ENCODE results near the gene KHDC4. TPM values are rescaled to one million over a fixed set of nuclear protein-coding genes. Genes with fewer than 3 reads are reported as not detected.

Gene KHDC4
- total and polyA plus RNA-seq, 2 of the 4 experiments (the other 2 are of a cell fraction): 28.0 to 29.9 TPM

GRCh38 chr1:155938220-155938627 lies 4.0 kb upstream of the KHDC4 start:
- H3K27me3 ChIP-seq (ENCODE audit: control insufficient read depth, insufficient read depth, low read length): no peaks in the 10 kb centered on the region
- no peak overlapping the region for H3K4me3 ChIP-seq (ENCODE audit: insufficient read depth, low read depth, low read length)
- H3K9ac ChIP-seq (ENCODE audit: low read depth, low read length): no peak overlapping the region
- H3K18ac ChIP-seq (ENCODE audit: low read depth, low read length): no peak overlapping the region
- ATAC-seq (ENCODE audit: low read depth): peak; percentile 17; the same call in 1 of the 2 replicates
- H3K9me1 ChIP-seq (ENCODE audit: insufficient read depth, low read length): peaks cover 10% of the 10 kb centered on the region; the same call in 1 of the 2 replicates
- peaks cover 12% of the 10 kb centered on the region for H3K4me1 ChIP-seq (ENCODE audit: control insufficient read depth, insufficient read depth, low read length)
- no peak overlapping the region for H4K91ac ChIP-seq (ENCODE audit: insufficient read depth, low read depth, low read length)
- dilution Hi-C loops (cut with HindIII; ENCODE audit: low sequenced_read_pairs, unreplicated experiment): no loop called here
- peaks cover 6% of the 10 kb centered on the region; the same call in 1 of the 2 replicates for H4K20me1 ChIP-seq (ENCODE audit: insufficient read depth, low read length)
- H3K4me2 ChIP-seq (ENCODE audit: low read depth, low read length): no peak overlapping the region
- H2AK5ac ChIP-seq (ENCODE audit: low read depth, low read length): no peak overlapping the region
- peaks cover 0 to 24% of the 10 kb centered on the region in 2 experiments; a peak in 3 of 4 replicates for H3K79me1 ChIP-seq (ENCODE audit: low read depth in 1 of 2, low read length in 2 of 2)
- CTCF ChIA-PET: interaction anchor here (0.7 to 2.4 kb wide), 3 partner anchors 45 to 128 kb away, joined by 3 to 11 read pairs (median 7); no protein-coding TSS in a partner anchor
- H3K23ac ChIP-seq (ENCODE audit: low read depth, low read length): no peak overlapping the region
- POLR2A ChIA-PET (ENCODE audit: unreplicated experiment): interaction anchor here (0.6 kb wide), 1 partner anchor 20 kb away, joined by 3 read pairs; no protein-coding TSS in a partner anchor
- no peak overlapping the region; the same call in 1 of the 2 replicates for H3K4ac ChIP-seq (ENCODE audit: low read depth, low read length)
- no peak overlapping the region for H3K56ac ChIP-seq (ENCODE audit: extremely low read depth, insufficient read depth, low read length)
- in situ Hi-C loops (cut with MboI; ENCODE audit: low sequenced_read_pairs): loop anchor here (5.0 kb wide), 2 partner anchors 49 to 129 kb away; no protein-coding TSS in a partner anchor
- BruUV-seq (replicated peaks): no TSS peak
- WGBS, 2 experiments (ENCODE audit: extremely low coverage in 2 of 2, insufficient read length in 1 of 2): no CpG with 5 or more reads among the region's 1 CpG
- H2BK5ac ChIP-seq (ENCODE audit: low read depth, low read length, poor library complexity, severe bottlenecking): no peak overlapping the region
- peak overlapping the region; percentile 37; the same call in 1 of the 2 replicates for H2BK120ac ChIP-seq (ENCODE audit: low read depth, low read length)
- H4K5ac ChIP-seq (ENCODE audit: low read depth, low read length): no peak overlapping the region
- H2BK15ac ChIP-seq (ENCODE audit: low read depth, low read length): no peak overlapping the region
- H3K36me3 ChIP-seq (ENCODE audit: control insufficient read depth, insufficient read depth, low read length): peaks cover 3% of the 10 kb centered on the region; the same call in 1 of the 2 replicates
- peak overlapping the region; percentile 32; the same call in 1 of the 2 replicates for H2BK20ac ChIP-seq (ENCODE audit: low read depth, low read length)
- H3K27ac ChIP-seq (ENCODE audit: insufficient read depth, low read length): no peak overlapping the region
- DNase-seq: peak; percentile 69
- H4K8ac ChIP-seq (ENCODE audit: low read depth in 2 of 2, low read length in 2 of 2): peak overlapping the region in 1 of 2 experiments; percentile 7; a peak in 1 of 4 replicates
- no peak overlapping the region for H3K14ac ChIP-seq (replicated peaks; ENCODE audit: low read depth, low read length)
- TF ChIP-seq CTCF (conservative IDR thresholded peaks at IDR 0.05; ENCODE audit: low read depth, low read length) (peak; percentile 66), SMC3 (IDR thresholded peaks at IDR 0.05; ENCODE audit: low read depth, low read length) (peak; percentile 66), CHD1 (IDR thresholded peaks at IDR 0.05; ENCODE audit: low read depth, low read length) (no peak), RAD21 (IDR thresholded peaks at IDR 0.05; ENCODE audit: low read length) (peak; percentile 65)
- intact Hi-C loops (cut with micrococcal nuclease): loop anchor here (1.0 kb wide), 2 partner anchors 51 to 128 kb away; no protein-coding TSS in a partner anchor
- H3K9me3 ChIP-seq (ENCODE audit: control insufficient read depth, insufficient read depth, low read length): no peaks in the 10 kb centered on the region
- peak overlapping the region; percentile 44 for H2AK9ac ChIP-seq (replicated peaks; ENCODE audit: low read depth, low read length, poor library complexity)
- H2AFZ ChIP-seq (replicated peaks; ENCODE audit: low read length, poor library complexity): peak overlapping the region; percentile 76

Measured in IMR-90 (cell line).